Upper lobe of right lung (tissue), 1 donor: ENCODE data around the gene SLC17A2. TPM values are rescaled to one million over a fixed set of nuclear protein-coding genes. Genes with fewer than 3 reads are reported as not detected.

Experiments
- ATAC-seq: fragments of 200-7000 bp; cut with Tn5 transposase; one replicate; pipeline ENCODE4 v1.9.1; 2020; ENCODE audit warnings: mild to moderate bottlenecking, moderate library complexity
- DNase-seq: peaks from one replicate; pipeline ENCODE4 v3.0.0-alpha.2; 2020
- H3K27ac ChIP-seq: fragments of 200-600 bp; one replicate; pipeline ENCODE4 v1.8.0; 2022
- H3K27me3 ChIP-seq: fragments of 200-600 bp; one replicate; pipeline ENCODE4 v1.8.0; 2022; ENCODE audit warnings: mild to moderate bottlenecking
- H3K36me3 ChIP-seq: fragments of 200-600 bp; one replicate; pipeline ENCODE4 v1.8.0; 2022
- H3K4me1 ChIP-seq: fragments of 200-600 bp; one replicate; pipeline ENCODE4 v1.8.0; 2022
- H3K4me3 ChIP-seq: fragments of 200-600 bp; one replicate; pipeline ENCODE4 v1.8.0; 2022; ENCODE audit warnings: mild to moderate bottlenecking
- H3K9me3 ChIP-seq: fragments of 200-600 bp; one replicate; pipeline ENCODE4 v1.8.0; 2022
- intact Hi-C: fragments of 100-400 bp; cut with DNase I; formaldehyde crosslinking; loops from one replicate; pipeline ENCODE4 v1.11.0; 2022
- total RNA-seq: library from RNA; stranded (reverse); fragmentation: NEBNext Ultra II Directional; extraction: Animal tissue kit (Norgen Biotek cat#: 25700); gene quantifications from one replicate; pipeline ENCODE4 v1.2.1, GENCODE V29; 2021
- TF ChIP-seq, protein P1 (sequence below): fragments of 200-600 bp; IDR thresholded peaks from one replicate; pipeline ENCODE4 v1.8.0; 2022; ENCODE audit warnings: antibody characterized with exemption
- donor health status: DM: no; HTN: yes; CAD: no; lungs with severe emphysema.

Gene SLC17A2
- total RNA-seq, 1 donor from 2014 or later, result not detected

DNA sequence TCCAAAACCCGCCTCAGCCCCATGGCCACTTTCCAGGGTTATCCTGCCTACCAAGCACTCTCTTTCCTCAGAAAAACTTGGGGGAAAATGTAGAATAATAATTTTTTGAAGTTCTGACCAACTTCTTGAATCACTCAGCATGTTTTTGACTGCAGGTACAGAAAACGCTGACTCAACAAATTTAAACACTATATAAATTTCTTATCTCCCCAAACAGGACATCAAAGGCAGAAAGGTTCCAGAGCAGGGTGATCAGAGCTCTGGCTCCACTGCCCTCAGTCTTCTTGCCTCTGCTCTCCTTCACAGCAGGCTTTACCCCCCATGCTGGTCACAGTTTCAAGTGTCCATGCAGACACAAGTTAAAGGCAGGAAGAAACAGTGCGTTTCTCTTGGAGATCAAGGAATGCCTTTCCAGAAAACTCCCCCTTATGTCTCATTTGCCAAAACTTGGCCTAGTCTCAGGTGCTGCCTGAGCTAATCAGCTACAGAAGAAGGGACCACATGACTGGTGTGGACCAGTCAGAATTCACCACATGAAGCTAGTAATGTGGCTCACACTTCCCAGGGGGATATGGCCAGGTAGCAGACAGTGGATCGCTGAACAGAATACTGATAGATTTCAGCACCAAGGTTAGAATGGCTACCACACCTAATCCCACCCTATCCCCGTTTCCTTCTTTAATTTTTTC is 32.1 kb downstream of the SLC17A2 start:
- H3K36me3 ChIP-seq, result no peaks in the 10 kb centered on the region
- TF ChIP-seq, protein P1, sequence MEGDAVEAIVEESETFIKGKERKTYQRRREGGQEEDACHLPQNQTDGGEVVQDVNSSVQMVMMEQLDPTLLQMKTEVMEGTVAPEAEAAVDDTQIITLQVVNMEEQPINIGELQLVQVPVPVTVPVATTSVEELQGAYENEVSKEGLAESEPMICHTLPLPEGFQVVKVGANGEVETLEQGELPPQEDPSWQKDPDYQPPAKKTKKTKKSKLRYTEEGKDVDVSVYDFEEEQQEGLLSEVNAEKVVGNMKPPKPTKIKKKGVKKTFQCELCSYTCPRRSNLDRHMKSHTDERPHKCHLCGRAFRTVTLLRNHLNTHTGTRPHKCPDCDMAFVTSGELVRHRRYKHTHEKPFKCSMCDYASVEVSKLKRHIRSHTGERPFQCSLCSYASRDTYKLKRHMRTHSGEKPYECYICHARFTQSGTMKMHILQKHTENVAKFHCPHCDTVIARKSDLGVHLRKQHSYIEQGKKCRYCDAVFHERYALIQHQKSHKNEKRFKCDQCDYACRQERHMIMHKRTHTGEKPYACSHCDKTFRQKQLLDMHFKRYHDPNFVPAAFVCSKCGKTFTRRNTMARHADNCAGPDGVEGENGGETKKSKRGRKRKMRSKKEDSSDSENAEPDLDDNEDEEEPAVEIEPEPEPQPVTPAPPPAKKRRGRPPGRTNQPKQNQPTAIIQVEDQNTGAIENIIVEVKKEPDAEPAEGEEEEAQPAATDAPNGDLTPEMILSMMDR, result no peak
- no peak overlapping the region for H3K4me3 ChIP-seq
- no peaks in the 10 kb centered on the region for H3K9me3 ChIP-seq
- DNase-seq, result no peak
- intact Hi-C loops, result no loop called here
- no peaks in the 10 kb centered on the region for H3K4me1 ChIP-seq
- no peaks in the 10 kb centered on the region for H3K27me3 ChIP-seq
- H3K27ac ChIP-seq, result no peak overlapping the region
- no peak for ATAC-seq

DNA sequence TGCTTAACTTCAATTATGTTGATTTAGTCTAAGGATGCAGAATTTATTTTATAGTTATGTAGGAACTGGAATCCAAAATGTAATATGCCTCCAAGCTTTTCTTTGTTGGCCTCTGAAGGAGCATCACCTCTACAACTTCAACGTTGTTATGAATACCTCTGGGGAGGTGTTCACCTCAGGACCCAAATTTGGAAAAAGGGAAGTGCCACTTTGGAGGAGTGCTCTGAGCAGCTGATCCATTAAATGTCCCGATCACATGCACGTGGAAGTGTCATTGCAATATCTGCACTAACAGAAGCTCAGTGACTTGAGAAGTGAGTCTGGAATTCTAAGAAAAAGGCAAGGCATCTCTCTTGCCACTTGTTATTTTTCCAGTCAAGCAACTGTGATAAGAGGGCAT is 34.2 kb downstream of the SLC17A2 start:
- Histone ChIP-seq H3K36me3 (no peaks in the 10 kb centered on the region), H3K27ac (no peak overlapping the region), H3K9me3 (no peaks in the 10 kb centered on the region), H3K27me3 (no peaks in the 10 kb centered on the region), H3K4me1 (no peaks in the 10 kb centered on the region), H3K4me3 (no peak overlapping the region)
- DNase-seq, result no peak
- TF ChIP-seq, protein P1, result no peak
- ATAC-seq, result no peak
- intact Hi-C loops, result no loop called here

DNA sequence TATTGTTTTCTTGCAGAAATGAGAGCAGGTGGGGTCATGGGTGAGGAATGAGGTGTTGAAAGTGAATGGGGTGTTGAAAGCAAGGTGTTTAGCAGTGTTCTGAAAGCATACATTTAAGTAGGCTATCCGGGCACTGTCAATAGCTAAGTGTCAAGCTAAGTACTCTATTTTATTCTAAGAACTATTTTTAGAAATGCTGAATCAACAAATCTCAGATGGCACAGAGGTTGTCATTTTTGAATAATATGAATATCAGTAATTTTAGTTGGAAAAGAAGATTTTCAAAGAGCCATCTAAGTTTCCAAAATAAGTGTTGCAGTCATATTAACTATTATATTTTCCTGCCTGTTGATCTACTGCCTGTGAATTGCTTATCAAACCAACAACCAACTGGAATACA is 34.7 kb downstream of the SLC17A2 start:
- TF ChIP-seq, protein P1, result no peak
- ATAC-seq, result no peak
- intact Hi-C loops, result no loop called here

DNA sequence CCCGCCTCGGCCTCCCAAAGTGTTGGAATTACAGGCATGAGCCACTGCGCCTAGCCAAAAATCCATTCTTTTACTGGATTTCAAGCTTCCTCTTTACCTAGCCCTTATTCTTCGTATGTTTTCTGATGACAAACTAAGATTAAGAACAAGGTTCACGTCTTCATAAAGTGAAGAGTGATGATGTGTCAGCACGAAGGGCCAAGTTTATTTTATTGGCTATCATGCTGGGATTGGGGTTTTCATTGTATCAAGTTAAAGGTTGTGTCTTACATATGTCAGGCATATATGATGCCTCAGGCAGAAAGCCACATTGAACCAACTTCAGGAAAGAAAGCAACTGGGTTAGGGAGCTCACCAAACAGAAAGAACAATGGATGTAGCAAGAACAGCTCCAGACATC is 36.7 kb downstream of the SLC17A2 start:
- H3K36me3 ChIP-seq, result no peaks in the 10 kb centered on the region
- ATAC-seq (no peak), DNase-seq (no peak)
- H3K4me1 ChIP-seq, result no peaks in the 10 kb centered on the region
- H3K9me3 ChIP-seq, result no peaks in the 10 kb centered on the region
- no peak overlapping the region for H3K4me3 ChIP-seq
- intact Hi-C loops, result no loop called here
- no peak overlapping the region for H3K27ac ChIP-seq
- H3K27me3 ChIP-seq, result no peaks in the 10 kb centered on the region
- TF ChIP-seq, protein P1, result no peak

More for the DNA sequence above, 34.7 kb downstream of the SLC17A2 start:
- no peaks in the 10 kb centered on the region for H3K27me3 ChIP-seq
- H3K4me3 ChIP-seq, result no peak overlapping the region
- H3K36me3 ChIP-seq, result no peaks in the 10 kb centered on the region
- no peak overlapping the region for H3K27ac ChIP-seq
- H3K4me1 ChIP-seq, result no peaks in the 10 kb centered on the region
- no peaks in the 10 kb centered on the region for H3K9me3 ChIP-seq
- no peak for DNase-seq

DNA sequence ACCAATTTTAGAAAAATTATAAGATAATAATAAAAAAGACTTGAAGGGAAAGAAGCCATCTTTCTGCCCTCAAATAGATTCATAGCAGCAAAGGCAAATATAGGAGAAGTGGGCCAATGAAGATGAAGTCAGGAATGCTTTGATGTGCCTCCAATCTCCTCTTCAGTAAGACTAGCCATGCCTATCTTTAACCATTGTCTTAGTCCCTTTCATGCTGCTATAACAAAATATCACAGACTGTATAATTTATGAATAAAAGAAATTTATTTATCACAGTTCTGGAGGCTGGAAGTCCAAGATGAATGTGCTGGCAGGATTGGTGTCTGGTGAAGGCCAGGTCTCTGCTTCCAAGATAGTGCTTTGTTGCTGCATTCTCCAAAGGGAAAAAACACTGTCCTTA is 37.6 kb downstream of the SLC17A2 start:
- Histone ChIP-seq H3K27me3 (no peaks in the 10 kb centered on the region), H3K4me3 (no peak overlapping the region), H3K9me3 (no peaks in the 10 kb centered on the region), H3K27ac (no peak overlapping the region), H3K4me1 (no peaks in the 10 kb centered on the region), H3K36me3 (no peaks in the 10 kb centered on the region)
- intact Hi-C loops, result no loop called here
- no peak for ATAC-seq
- TF ChIP-seq, protein P1, result no peak
- no peak for DNase-seq
